Muscle of leg (tissue), 11 donors: ENCODE results near the gene SLC1A1. TPM values are rescaled to one million over a fixed set of nuclear protein-coding genes. Genes with fewer than 3 reads are reported as not detected.

Experiments used
- DNase-seq: peaks from one replicate; pipeline ENCODE4 v3.0.0; 2013
- H3K27ac ChIP-seq: one replicate; pipeline ENCODE4 v1.5.1; 2013; ENCODE audit warnings: mild to moderate bottlenecking, low read length, control low read depth
- H3K27me3 ChIP-seq: one replicate; pipeline ENCODE4 v1.6.1; 2013; ENCODE audit warnings: low read length; ENCODE audit not compliant: control insufficient read depth, insufficient read depth
- H3K36me3 ChIP-seq: one replicate; pipeline ENCODE4 v1.6.1; 2013; ENCODE audit warnings: low read length; ENCODE audit not compliant: control insufficient read depth, insufficient read depth
- H3K4me1 ChIP-seq: one replicate; pipeline ENCODE4 v1.6.1; 2013; ENCODE audit warnings: low read length; ENCODE audit not compliant: control insufficient read depth, insufficient read depth
- H3K4me3 ChIP-seq: one replicate; pipeline ENCODE4 v1.5.1; 2013; ENCODE audit warnings: low read length, control low read depth
- H3K9me3 ChIP-seq: replicated peaks from 2 replicates; pipeline ENCODE4 v1.6.1; 2013; ENCODE audit warnings: low read depth, low read length; ENCODE audit not compliant: control insufficient read depth
- WGBS: methylation state at CpG from one replicate; pipeline ENCODE4 v1.1.5; 2013; ENCODE audit warnings: missing lambda C conversion rate; ENCODE audit not compliant: insufficient coverage; 5-methylcytosine and 5-hydroxymethylcytosine counted together
- polyA plus RNA-seq, 8 donors: library from polyadenylated mRNA; unstranded; fragments of 120-200 nt; gene quantifications; one replicate each; pipeline versions ENCODE4 v1.2.1 to v1.2.3, GENCODE V29; 2013; ENCODE audit warnings: inconsistent platforms in 1 of 8, low replicate concordance in 1 of 8; ENCODE audit not compliant: insufficient read length in 8 of 8, insufficient read depth in 1 of 8
- total RNA-seq: library from RNA; stranded (reverse); fragments of 120-200 nt; gene quantifications from one replicate; pipeline ENCODE4 v1.2.4, GENCODE V29; 2013

SLC1A1 gene
- total and polyA plus RNA-seq, 9 donors, result 0.47 to 2.1 (median 0.69) TPM

DNA sequence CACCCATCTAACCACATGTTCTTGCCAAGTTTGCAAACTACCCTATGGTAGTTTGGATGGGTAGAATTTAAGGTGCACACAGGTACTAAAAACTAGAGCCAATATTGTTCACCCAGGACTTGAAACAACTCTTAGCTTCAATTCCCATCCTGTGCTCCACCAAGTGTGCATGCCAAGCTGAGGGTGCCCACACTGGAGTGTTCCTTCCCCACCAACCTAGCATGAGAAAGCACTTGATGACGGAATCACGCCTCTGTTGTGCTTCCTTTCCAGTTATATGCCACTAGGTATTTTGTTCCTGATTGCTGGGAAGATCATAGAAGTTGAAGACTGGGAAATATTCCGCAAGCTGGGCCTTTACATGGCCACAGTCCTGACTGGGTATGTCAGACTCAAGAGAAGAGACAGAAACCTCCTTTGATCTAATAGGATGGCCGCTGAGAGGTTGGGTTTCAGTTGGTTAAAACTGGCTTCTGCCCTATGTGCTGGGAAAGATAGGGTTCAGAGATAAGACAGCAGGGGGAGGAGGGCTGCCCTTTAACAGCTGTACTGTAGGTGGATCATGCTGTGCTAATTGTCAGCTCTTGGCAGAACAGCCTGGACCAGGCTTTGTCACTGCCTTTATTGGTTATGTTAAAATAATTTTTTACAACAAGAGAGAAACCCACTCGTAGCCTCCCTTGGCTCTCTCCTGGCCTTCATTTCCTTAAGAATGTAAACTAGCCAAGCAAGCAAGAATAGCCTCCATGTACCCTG is 83.5 kb downstream of the SLC1A1 start:
- Histone ChIP-seq H3K27me3 (no peaks in the 10 kb centered on the region), H3K4me1 (no peaks in the 10 kb centered on the region), H3K36me3 (no peaks in the 10 kb centered on the region), H3K27ac (no peak overlapping the region), H3K9me3 (no peaks in the 10 kb centered on the region), H3K4me3 (no peak overlapping the region)
- 45% methylated on average over 1 of the region's 5 CpGs for WGBS
- no peak for DNase-seq

- no peaks in the 10 kb centered on the region for H3K27me3 ChIP-seq
- no peak overlapping the region for H3K27ac ChIP-seq
These were observed 84.5 kb downstream of the SLC1A1 start for GRCh38 chr9:4574657-4575243.

DNA sequence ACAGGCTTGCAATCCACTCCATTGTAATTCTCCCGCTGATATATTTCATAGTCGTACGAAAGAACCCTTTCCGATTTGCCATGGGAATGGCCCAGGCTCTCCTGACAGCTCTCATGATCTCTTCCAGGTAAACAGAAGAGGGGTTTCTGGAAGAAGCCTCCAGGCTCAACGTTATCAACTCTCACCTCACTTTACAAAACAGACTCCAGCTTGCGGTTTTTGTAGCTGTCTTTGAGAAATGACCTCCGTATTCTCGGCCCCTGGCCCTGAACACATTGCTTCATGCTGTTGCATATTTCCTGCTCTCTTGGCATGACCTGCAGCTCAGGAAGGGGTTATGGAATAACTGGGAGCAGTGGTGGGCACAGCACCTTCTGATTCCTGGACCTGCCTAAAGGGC is 85.7 kb downstream of the SLC1A1 start:
- Histone ChIP-seq H3K4me1 (no peaks in the 10 kb centered on the region), H3K27ac (no peak overlapping the region), H3K27me3 (no peaks in the 10 kb centered on the region), H3K36me3 (no peaks in the 10 kb centered on the region), H3K4me3 (no peak overlapping the region), H3K9me3 (no peaks in the 10 kb centered on the region)
- 73% methylated on average over 2 of the region's 8 CpGs for WGBS
- no peak for DNase-seq

More at GRCh38 chr9:4574657-4575243, 84.5 kb downstream of the SLC1A1 start:
- H3K4me1 ChIP-seq, result no peaks in the 10 kb centered on the region
- DNase-seq, result no peak
- 92% methylated on average over 2 of the region's 7 CpGs for WGBS
- H3K9me3 ChIP-seq, result no peaks in the 10 kb centered on the region
- H3K36me3 ChIP-seq, result no peaks in the 10 kb centered on the region
- H3K4me3 ChIP-seq, result no peak overlapping the region

DNA sequence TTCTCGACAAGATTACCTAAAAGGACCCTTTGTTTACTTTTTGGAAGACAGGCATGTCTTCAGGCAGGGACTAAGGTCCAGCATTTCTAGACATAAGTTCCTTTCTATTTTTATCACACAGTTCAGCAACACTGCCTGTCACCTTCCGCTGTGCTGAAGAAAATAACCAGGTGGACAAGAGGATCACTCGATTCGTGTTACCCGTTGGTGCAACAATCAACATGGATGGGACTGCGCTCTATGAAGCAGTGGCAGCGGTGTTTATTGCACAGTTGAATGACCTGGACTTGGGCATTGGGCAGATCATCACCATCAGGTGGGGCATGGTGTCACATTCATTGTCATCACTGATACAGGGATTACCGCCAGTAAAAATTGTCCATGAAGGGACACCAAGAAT is 86.2 kb downstream of the SLC1A1 start:
- 94% methylated on average over 7 of the region's 8 CpGs for WGBS

GRCh38 chr9:4579001-4579400 is 88.7 kb downstream of the SLC1A1 start:
- WGBS, result no CpG with 5 or more reads among the region's 2 CpGs
- DNase-seq, result peak; percentile 35
- H3K36me3 ChIP-seq, result no peaks in the 10 kb centered on the region

More for the DNA sequence above, 86.2 kb downstream of the SLC1A1 start:
- no peaks in the 10 kb centered on the region for H3K9me3 ChIP-seq
- no peaks in the 10 kb centered on the region for H3K36me3 ChIP-seq
- DNase-seq, result no peak
- H3K4me3 ChIP-seq, result no peak overlapping the region
- no peak overlapping the region for H3K27ac ChIP-seq
- no peaks in the 10 kb centered on the region for H3K27me3 ChIP-seq
- no peaks in the 10 kb centered on the region for H3K4me1 ChIP-seq

GRCh38 chr9:4581035-4581760 is 90.9 kb downstream of the SLC1A1 start:
- WGBS, result 100% methylated on average over 1 of the region's 2 CpGs
- Histone ChIP-seq H3K4me3 (no peak overlapping the region), H3K4me1 (no peaks in the 10 kb centered on the region), H3K27me3 (no peaks in the 10 kb centered on the region), H3K27ac (no peak overlapping the region), H3K9me3 (no peaks in the 10 kb centered on the region), H3K36me3 (no peaks in the 10 kb centered on the region)
- no peak for DNase-seq

More at GRCh38 chr9:4579001-4579400, 88.7 kb downstream of the SLC1A1 start:
- no peaks in the 10 kb centered on the region for H3K4me1 ChIP-seq
- H3K27ac ChIP-seq, result no peak overlapping the region
- H3K4me3 ChIP-seq, result no peak overlapping the region
- no peaks in the 10 kb centered on the region for H3K27me3 ChIP-seq
- no peaks in the 10 kb centered on the region for H3K9me3 ChIP-seq

GRCh38 chr9:4581861-4582565 is 91.7 kb downstream of the SLC1A1 start:
- no CpG with 5 or more reads among the region's 1 CpG for WGBS
- DNase-seq, result peak; percentile 30
- Histone ChIP-seq H3K27me3 (no peaks in the 10 kb centered on the region), H3K27ac (no peak overlapping the region), H3K4me1 (no peaks in the 10 kb centered on the region), H3K4me3 (no peak overlapping the region), H3K9me3 (no peaks in the 10 kb centered on the region), H3K36me3 (no peaks in the 10 kb centered on the region)

DNA sequence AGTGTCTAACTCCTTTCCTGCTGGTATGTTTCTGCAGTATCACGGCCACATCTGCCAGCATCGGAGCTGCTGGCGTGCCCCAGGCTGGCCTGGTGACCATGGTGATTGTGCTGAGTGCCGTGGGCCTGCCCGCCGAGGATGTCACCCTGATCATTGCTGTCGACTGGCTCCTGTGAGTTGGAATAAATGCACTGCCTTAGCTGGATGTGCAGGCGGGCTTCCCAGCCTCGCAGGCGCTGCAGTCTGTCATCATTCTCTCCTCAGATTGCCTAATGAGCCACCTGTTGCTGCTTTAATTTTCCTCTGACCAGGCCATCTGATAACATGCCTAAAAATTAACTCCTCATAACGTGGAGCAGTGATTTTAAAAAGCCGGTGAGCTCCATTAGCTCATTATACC is 92.7 kb downstream of the SLC1A1 start:
- no peaks in the 10 kb centered on the region for H3K4me1 ChIP-seq
- no peak overlapping the region for H3K4me3 ChIP-seq
- H3K36me3 ChIP-seq, result no peaks in the 10 kb centered on the region
- WGBS, result 80% methylated on average over 10 of the region's 12 CpGs
- H3K27ac ChIP-seq, result no peak overlapping the region
- no peak for DNase-seq
- no peaks in the 10 kb centered on the region for H3K27me3 ChIP-seq
- H3K9me3 ChIP-seq, result no peaks in the 10 kb centered on the region

GRCh38 chr9:4584636-4585035 is 94.4 kb downstream of the SLC1A1 start:
- H3K36me3 ChIP-seq, result no peaks in the 10 kb centered on the region
- H3K4me1 ChIP-seq, result peaks cover 2% of the 10 kb centered on the region
- no peaks in the 10 kb centered on the region for H3K27me3 ChIP-seq
- DNase-seq, result no peak
- H3K9me3 ChIP-seq, result no peaks in the 10 kb centered on the region
- no CpG with 5 or more reads among the region's 1 CpG for WGBS
- no peak overlapping the region for H3K4me3 ChIP-seq
- no peak overlapping the region for H3K27ac ChIP-seq

- WGBS, result 73% methylated on average over 4 of the region's 5 CpGs
- no peak overlapping the region for H3K27ac ChIP-seq
- peaks cover 2% of the 10 kb centered on the region for H3K4me1 ChIP-seq
- H3K9me3 ChIP-seq, result no peaks in the 10 kb centered on the region
- DNase-seq, result no peak
- H3K36me3 ChIP-seq, result no peaks in the 10 kb centered on the region
- no peak overlapping the region for H3K4me3 ChIP-seq
- H3K27me3 ChIP-seq, result no peaks in the 10 kb centered on the region
These were observed 94.9 kb downstream of the SLC1A1 start for GRCh38 chr9:4585135-4585534.
